Left kidney (tissue), 2 donors: Measurements from ENCODE around the gene CCL21. TPM values are rescaled to one million over a fixed set of nuclear protein-coding genes. Genes with fewer than 3 reads are reported as not detected.

Experiments used
- DNase-seq: peaks from one replicate; pipeline ENCODE4 v3.0.0-alpha.2; 2013
- polyA plus RNA-seq: library from polyadenylated mRNA; unstranded; fragments of 120-200 nt; gene quantifications from one replicate; pipeline ENCODE4 v1.2.1, GENCODE V29; 2013; ENCODE audit not compliant: insufficient read length

Gene CCL21
- polyA plus RNA-seq, 1 donor, result 18.3 TPM

- peak; percentile 67 for DNase-seq
Measured at GRCh38 chr9:34675048-34675714, 34.8 kb downstream of the CCL21 start.

GRCh38 chr9:34674440-34674839 lies 35.5 kb downstream of the CCL21 start:
- DNase-seq, result no peak

- no peak for DNase-seq
Measured at GRCh38 chr9:34671307-34671706, 38.6 kb downstream of the CCL21 start.

GRCh38 chr9:34669809-34670562 lies 40.0 kb downstream of the CCL21 start:
- DNase-seq, result no peak

- DNase-seq, result peak; percentile 93
Measured at GRCh38 chr9:34665381-34666250, 44.3 kb downstream of the CCL21 start.

- DNase-seq, result no peak
Measured at GRCh38 chr9:34665067-34665380, 44.9 kb downstream of the CCL21 start.

GRCh38 chr9:34664281-34665066 lies 45.5 kb downstream of the CCL21 start:
- DNase-seq, result peak; percentile 83

- DNase-seq, result no peak
Measured at GRCh38 chr9:34663303-34663605, 46.7 kb downstream of the CCL21 start.

GRCh38 chr9:34662526-34663302 lies 47.2 kb downstream of the CCL21 start, which contains the start of gene CCL27:
CCL27 (minus strand) TSS chr9:34662657; CDS start chr9:34662633, 24 bp downstream.
- DNase-seq, result no peak

- no peak for DNase-seq
Measured at GRCh38 chr9:34659592-34660253, 50.2 kb downstream of the CCL21 start.

Other genes starting within 250 kb of the CCL21 start
- gene ENHO, start 187.1 kb downstream of the CCL21 start, polyA plus RNA-seq, result 1.4 TPM
- gene CNTFR, start 120.4 kb downstream of the CCL21 start, polyA plus RNA-seq, result 34.6 TPM
- gene RPP25L, start 98.0 kb downstream of the CCL21 start, polyA plus RNA-seq, result 22.5 TPM
- gene DCTN3, start 89.6 kb downstream of the CCL21 start, polyA plus RNA-seq, result 96.9 TPM
- 0.20 TPM for gene ARID3C, start 81.1 kb downstream of the CCL21 start, polyA plus RNA-seq
- gene SIGMAR1, start 72.3 kb downstream of the CCL21 start, polyA plus RNA-seq, result 43.9 TPM
- gene GALT, start 63.5 kb downstream of the CCL21 start, polyA plus RNA-seq, result 71.8 TPM
- gene IL11RA, start 58.0 kb downstream of the CCL21 start, polyA plus RNA-seq, result 66.8 TPM
- 1.1 TPM for gene CCL27, start 47.5 kb downstream of the CCL21 start, polyA plus RNA-seq
- not detected for gene CCL19, start 18.9 kb downstream of the CCL21 start, polyA plus RNA-seq
- 0.33 TPM for gene PHF24, start 248.1 kb upstream of the CCL21 start, polyA plus RNA-seq